Vagina (tissue), 2 donors: Measurements from ENCODE around the gene SLC6A1.

Experiments used
- POLR2A ChIP-seq, 2 donors: fragments of 450-650 bp; IDR thresholded peaks; one replicate each; pipeline ENCODE4 v1.6.1; 2017; ENCODE audit warnings: antibody characterized with exemption in 2 of 2, mild to moderate bottlenecking in 2 of 2, moderate library complexity in 2 of 2
- POLR2AphosphoS5 ChIP-seq, 2 donors: sonication (generic); formaldehyde crosslinking; IDR thresholded peaks; one replicate each; pipeline ENCODE4 v1.9.0; 2017; ENCODE audit warnings: antibody characterized with exemption in 2 of 2, mild to moderate bottlenecking in 2 of 2, low read depth in 1 of 2; ENCODE audit not compliant: insufficient read depth in 1 of 2
- TF ChIP-seq, protein P1 (sequence below), 3 experiments: fragments of 450-650 bp in 2 of 3; fragments of 200-600 bp in 1 of 3; sonication (generic) in 1 of 3; IDR thresholded peaks; one replicate each; pipeline ENCODE4 v1.5.1; 2017 to 2019; ENCODE audit warnings: antibody characterized with exemption in 3 of 3, mild to moderate bottlenecking in 2 of 3, moderate library complexity in 2 of 3

GRCh38 chr3:11080492-11080891 lies 87.9 kb downstream of the SLC6A1 start:
- no peak for TF ChIP-seq POLR2A (IDR thresholded peaks at IDR 0.05)
- TF ChIP-seq, protein P1, sequence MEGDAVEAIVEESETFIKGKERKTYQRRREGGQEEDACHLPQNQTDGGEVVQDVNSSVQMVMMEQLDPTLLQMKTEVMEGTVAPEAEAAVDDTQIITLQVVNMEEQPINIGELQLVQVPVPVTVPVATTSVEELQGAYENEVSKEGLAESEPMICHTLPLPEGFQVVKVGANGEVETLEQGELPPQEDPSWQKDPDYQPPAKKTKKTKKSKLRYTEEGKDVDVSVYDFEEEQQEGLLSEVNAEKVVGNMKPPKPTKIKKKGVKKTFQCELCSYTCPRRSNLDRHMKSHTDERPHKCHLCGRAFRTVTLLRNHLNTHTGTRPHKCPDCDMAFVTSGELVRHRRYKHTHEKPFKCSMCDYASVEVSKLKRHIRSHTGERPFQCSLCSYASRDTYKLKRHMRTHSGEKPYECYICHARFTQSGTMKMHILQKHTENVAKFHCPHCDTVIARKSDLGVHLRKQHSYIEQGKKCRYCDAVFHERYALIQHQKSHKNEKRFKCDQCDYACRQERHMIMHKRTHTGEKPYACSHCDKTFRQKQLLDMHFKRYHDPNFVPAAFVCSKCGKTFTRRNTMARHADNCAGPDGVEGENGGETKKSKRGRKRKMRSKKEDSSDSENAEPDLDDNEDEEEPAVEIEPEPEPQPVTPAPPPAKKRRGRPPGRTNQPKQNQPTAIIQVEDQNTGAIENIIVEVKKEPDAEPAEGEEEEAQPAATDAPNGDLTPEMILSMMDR (IDR thresholded peaks at IDR 0.05) = no peak
- no peak for TF ChIP-seq POLR2AphosphoS5 (IDR thresholded peaks at IDR 0.05; ENCODE audit: insufficient read depth in 1 of 2, low read depth in 1 of 2)
